Measurements from ENCODE around the gene ERICH3.

- TF ChIP-seq BHLHE40 (IDR thresholded peaks at IDR 0.05; ENCODE audit: borderline replicate concordance) = no peak
- no peak for TF ChIP-seq FOXK2 (IDR thresholded peaks at IDR 0.05)
Observed at GRCh38 chr1:74610961-74611360, 62.6 kb downstream of the ERICH3 start.
